HG03039 (cell line): ENCODE results near the gene SLC16A2.
A peak's percentile ranks its signal among the peaks of the same experiment; 100 is the strongest.
"Not testable (repeated sequence)": the region's sequence is repeated elsewhere in the genome, so short reads cannot be mapped to it uniquely, and the experiment has no call there.

Experiments
- ATAC-seq: cut with Tn5 transposase; IDR thresholded peaks from one replicate; pipeline ENCODE4 v1.9.1; 2021; ENCODE audit warnings: mild to moderate bottlenecking, moderate library complexity; ENCODE audit not compliant: unreplicated experiment

SLC16A2 gene

DNA sequence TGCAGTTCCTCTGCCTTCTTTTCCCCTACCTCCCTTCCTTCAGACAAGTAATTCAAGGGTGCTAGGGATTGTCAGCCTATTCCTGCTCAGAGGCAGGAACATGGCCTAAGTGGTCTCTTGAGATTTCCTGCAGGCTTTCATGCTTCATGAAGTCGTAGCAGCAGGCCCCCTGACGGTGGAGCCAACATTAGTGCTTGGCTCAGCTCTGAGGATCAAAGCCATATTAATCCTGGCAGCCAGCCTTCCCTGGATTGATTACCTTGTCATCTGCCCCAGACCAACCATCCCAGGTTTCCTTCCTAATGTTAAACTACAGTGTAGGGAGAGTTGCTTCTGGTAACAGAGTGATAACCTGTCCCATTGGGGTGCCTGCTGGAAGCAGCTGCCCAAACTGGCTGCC, 84.1 kb downstream of the SLC16A2 start:
- no peak for ATAC-seq

DNA sequence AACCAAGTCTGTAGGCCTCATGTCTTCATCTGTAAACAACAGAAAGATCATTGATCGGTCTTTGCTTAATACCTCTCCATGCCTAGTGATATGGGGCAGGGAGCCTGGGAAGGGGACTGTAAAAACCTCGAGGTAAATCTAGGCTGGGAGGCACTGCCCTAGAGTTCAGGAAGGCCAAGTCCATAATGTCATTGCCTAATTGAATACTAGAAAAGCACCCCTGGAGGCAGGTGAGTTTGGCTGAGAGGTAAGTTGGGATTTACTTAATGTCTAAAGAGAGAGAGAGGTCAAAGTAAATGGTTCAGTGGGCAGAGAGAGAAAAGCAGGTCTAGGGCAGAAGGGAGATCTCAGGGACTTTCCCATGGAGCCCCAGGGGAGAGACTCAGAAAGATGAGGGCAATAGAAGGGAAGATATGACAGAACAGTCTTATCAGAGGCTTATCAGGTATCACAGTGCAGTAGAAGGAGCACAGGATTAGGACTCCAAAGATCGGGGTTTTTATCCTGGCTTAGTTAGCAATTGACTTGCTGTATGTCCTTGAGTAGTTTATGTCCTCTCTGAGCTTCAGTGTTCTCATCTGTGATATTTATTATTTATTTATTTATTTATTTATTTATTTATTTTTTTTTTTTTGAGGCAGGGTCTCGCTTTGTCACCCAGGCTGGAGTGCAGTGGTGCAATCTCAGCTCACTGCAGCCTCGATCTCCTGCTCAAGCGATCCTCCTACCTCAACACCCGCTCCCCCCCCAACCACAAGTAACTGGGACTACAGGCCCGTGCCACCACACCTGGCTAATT, 85.2 kb downstream of the SLC16A2 start:
- ATAC-seq = peak; percentile 83

- ATAC-seq = no peak
These were observed 85.9 kb downstream of the SLC16A2 start for GRCh38 chrX:74507191-74507590.

DNA sequence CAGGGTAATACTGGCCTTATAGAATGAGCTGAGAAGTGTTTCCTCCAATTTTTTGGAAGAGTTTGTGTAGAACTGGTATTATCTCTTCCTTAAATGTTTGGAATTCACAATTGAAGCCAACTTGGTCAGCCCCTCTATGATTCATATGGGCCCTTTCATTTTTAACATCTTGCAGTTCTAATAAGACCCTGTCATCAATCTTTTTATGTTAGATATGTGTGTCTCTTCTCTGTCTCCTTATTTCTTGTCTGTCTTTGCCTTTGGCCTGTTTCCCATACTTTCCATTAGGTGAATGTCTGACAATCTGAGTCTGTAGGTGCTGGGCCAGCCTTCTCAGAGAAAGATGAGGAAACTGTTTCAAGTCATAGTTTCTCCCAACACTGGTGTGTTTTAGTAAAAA, 88.7 kb downstream of the SLC16A2 start:
- ATAC-seq = no peak

GRCh38 chrX:74510401-74510800, 89.1 kb downstream of the SLC16A2 start:
- no peak for ATAC-seq

DNA sequence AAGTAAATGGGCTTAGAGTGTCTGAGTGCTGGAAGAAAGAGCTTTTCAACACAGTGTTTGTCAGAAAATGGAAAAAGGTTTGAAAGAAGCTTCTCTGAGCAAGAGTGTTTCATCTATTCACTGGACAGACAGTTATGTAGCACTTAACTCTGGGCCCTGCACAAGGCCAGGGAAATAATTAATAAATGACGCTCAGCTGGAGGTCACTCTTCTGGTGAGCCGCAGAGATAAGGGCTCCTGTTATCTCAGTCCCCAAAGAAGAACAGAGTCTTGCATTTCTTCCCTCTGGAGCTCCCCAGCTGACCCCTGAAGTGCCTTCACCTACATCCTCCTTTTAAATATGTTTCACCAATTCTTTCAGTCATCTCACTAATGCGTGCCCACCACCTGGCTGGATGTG, 90.4 kb downstream of the SLC16A2 start:
- no peak for ATAC-seq

DNA sequence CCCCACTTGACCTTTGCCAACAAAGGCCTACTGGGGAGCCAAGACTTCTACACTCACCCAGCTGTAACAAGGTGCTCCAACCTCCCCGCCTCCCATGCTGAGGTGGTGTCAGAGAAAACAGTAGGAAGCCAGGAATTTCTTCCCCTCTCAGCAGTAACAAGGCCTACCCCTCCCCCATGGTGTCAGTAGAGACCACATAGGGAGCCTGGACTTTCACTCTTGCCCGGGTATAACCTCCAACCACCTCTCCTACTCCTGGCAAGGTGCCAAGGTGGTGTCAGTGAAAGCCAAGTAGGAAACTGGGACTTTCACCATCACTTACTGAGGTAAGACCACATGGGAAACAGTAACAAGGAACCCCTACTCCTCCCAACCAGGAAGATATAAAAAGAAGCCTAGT, 93.1 kb downstream of the SLC16A2 start:
- ATAC-seq = no peak

DNA sequence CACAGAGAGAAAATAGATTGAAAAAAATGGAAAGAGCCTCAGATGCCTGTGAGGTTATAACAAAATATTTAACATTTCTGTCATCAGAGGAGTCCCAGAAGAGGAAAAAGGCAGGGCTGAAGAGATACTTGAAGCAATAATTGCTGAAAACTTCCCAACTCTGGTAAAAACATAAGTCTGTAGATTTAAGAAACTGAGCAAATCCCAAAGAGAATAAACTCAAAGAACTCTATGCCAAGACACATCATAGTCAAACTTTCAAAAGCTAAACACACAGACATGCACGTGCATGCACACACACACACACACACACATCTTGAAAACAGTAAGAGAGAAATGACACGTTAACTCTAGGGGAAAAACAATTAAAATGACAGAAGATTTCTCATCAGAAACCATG, 94.1 kb downstream of the SLC16A2 start:
- ATAC-seq = no peak

- not testable (repeated sequence) for ATAC-seq
These were observed 94.7 kb downstream of the SLC16A2 start for GRCh38 chrX:74516013-74516412.

DNA sequence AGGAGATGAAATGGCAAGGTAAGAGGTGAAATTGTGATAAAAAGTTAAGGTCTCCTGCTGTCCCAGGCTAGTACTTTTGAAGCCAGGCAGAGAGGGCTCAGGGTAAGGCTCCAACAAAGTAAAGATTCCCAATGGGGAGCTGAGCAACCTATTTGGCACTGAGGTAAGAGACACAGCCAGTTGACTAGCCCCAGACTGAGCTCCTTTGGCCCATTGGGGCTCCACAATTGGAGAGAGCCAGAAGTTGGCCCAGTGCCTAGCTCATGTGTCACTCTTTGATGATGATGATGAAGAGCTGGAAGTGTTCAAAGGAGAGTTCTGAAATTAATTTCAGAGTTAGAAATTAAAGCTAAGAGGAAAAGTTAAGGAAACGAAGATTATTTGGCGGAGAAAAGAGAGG, 98.6 kb downstream of the SLC16A2 start:
- no peak for ATAC-seq

DNA sequence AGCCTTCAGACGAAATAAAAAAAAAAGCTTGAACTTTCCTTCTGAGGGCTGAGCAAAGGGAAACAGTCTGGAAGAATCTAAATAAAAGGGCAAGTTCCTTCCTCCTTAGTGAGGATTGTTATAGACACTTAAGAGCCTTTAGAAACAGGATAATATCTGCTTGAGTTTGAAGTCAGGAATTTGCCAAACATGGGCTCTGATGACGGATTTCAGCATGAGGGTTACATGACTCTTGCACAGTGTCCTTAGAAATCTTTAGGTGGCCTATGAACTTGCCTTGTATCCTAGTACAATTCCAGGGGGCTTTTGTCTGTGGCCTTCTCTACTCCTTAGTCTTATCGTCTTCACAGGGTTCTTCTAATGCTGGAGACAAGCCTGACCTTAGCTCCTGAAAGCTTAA, 99.0 kb downstream of the SLC16A2 start:
- ATAC-seq = no peak

DNA sequence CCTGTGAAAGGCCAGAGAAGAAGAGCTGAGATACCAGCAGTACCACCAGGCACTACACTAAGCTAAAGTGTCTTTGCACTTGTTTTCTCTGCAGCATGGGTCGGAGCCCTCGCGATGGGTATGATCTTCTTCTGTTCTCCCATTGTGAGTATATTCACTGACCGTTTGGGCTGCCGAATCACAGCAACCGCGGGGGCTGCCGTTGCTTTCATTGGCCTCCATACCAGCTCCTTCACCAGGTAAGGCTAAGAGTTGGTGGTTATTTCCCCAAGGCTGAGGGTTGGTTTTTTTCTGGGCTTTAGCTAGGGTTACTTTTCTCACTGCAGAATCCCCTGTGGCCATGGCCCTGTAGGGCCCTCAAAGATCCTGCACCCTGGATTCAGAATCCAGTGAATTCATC, 99.6 kb downstream of the SLC16A2 start:
- no peak for ATAC-seq

- no peak for ATAC-seq
These were observed 100.9 kb downstream of the SLC16A2 start for GRCh38 chrX:74521961-74522751.

DNA sequence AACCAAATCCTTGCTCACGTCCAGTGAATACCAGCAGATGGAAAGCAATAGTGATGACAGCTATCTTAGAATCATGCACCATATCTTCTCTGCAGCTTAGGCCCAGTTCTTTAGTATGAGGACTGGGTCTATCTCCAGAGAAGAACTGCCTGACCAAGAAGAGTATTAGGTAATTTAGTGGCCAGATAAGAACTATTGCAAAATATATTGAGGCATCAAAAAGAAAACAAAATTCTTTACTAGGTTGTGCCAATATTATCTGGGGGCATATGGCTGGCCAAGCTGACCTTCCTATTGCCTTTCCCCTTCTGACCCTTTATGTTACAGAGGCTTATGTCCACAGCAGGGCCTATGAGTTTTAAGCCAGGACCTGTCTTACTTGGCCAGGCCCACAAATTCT, 101.9 kb downstream of the SLC16A2 start:
- ATAC-seq = no peak

GRCh38 chrX:74523870-74524735, 102.8 kb downstream of the SLC16A2 start:
- no peak for ATAC-seq

DNA sequence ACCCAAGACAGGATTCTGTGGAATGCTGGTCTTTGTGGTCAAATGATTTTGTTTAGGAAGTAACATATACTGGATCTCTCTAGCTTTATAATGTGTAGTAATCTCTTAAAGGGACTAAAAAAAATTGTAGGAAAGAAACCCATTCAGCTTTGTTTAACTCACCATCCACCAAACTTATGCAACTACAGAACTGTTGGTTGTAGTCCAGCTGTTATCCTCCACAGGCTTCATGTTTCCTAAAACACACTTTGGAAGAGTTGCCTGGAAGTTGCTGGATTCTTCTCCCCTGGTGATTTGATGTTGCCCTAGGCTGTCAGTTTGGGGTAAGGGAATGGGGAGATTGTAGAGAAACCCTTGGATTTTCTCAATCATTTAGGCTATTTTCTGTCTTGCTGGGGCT, 103.8 kb downstream of the SLC16A2 start:
- ATAC-seq = no peak

DNA sequence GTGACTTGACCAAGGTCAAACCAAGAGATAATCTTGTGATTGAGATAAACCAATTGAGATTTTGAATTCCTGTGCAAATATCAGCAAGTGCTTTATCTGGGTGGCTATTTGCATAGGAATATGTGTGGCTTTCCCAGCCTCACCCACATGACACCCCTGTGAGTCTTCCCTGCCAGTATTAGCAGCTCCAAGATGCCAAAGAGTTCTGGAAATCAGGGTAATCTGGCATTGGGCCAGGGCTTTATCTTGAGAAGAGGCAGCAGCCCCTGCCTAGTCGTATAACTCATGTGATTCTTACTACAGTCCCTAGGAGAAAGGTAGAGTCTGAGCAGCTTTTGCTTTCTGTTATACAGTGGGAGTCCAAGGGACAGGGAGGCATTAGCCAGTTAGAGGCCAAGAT, 105.5 kb downstream of the SLC16A2 start:
- ATAC-seq = no peak

GRCh38 chrX:74527350-74527749, 106.1 kb downstream of the SLC16A2 start:
- ATAC-seq = no peak

DNA sequence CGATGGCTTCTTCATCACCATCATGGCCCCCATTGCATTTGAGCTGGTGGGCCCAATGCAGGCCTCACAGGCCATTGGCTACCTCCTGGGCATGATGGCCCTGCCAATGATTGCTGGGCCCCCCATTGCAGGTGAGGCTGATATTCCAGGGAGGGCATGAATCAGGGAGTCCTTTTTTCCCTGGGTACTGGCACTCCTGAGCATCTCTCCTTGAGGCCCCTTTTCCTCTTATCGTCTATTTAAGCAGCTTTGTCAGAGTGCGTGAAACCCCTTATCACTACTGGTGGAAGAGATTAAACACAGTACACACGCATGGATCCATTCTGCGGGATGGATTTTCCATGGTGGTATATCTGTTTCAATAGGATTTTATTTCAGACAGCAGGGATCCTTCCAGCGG, 108.0 kb downstream of the SLC16A2 start:
- no peak for ATAC-seq

DNA sequence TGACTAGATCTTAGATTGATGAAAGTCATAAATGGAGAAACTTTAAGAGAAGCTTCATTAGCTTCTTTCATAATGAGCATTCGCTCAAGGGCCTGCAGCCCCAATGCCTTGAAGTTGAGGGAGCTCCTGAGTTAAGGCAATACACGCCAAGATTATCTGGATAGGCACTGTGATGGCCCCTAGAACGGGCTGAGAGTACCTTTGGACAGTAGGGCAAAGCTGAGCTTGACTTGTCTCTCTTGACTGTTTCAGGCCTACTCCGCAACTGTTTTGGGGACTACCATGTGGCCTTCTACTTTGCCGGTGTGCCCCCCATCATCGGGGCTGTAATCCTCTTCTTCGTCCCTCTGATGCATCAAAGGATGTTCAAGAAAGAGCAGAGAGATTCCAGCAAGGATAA, 109.8 kb downstream of the SLC16A2 start:
- ATAC-seq = no peak

DNA sequence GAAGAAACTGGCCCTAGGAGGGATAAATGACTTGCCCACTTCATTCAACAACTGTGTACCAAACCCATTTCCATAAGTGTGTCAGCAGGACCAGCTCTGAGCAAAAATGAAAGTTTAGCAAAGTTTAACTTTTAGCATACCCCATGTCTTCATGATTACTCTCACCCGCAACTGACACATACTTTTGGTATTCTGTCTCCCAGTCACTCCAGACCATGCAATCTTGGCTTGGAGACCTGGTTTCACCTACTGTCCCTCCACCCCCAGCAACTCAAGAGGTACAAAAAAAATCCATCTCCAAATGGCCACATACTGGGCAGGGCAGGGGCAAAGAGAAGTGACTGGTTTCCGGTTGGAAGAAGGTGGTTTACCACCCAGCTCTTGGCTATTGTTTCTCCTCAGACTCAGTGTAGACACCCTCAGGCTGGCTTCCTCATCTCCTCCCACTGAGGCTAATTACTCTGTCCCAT, 113.3 kb downstream of the SLC16A2 start:
- ATAC-seq = peak; percentile 47
